IMR-90 (cell line): Measurements from ENCODE around the gene MEF2D. TPM values are rescaled to one million over a fixed set of nuclear protein-coding genes. Genes with fewer than 3 reads are reported as not detected.

Experiments used
- ATAC-seq: fragments of 200-7000 bp; cut with Tn5 transposase; 2 replicates; pipeline ENCODE4 v1.9.1; 2020; ENCODE audit warnings: low read depth, mild to moderate bottlenecking, moderate library complexity
- BruUV-seq: library from RNA; stranded (reverse); fragments of 400-500 nt; replicated peaks from 2 replicates; lab custom pipeline; 2021; lab: Mats Ljungman, UMichigan
- CTCF ChIA-PET: fragments of 300-600 bp; formaldehyde crosslinking; extraction: SDS; loops from one replicate; lab custom pipeline; 2021; ENCODE audit warnings: antibody characterized with exemption; lab: Yijun Ruan, JAX
- POLR2A ChIA-PET: fragments of 300-600 bp; sonication (Branson Sonifier 250); formaldehyde crosslinking; loops from one replicate; lab custom pipeline; 2022; ENCODE audit warnings: antibody characterized with exemption; ENCODE audit not compliant: unreplicated experiment; lab: Charles Lee
- DNase-seq: peaks from one replicate; pipeline ENCODE4 v3.0.0; 2013
- H2AFZ ChIP-seq: replicated peaks from 2 replicates; pipeline ENCODE3; 2013; ENCODE audit warnings: low read length, mild to moderate bottlenecking; ENCODE audit not compliant: poor library complexity
- H2AK5ac ChIP-seq: 2 replicates; pipeline ENCODE4 v1.6.1; 2013; ENCODE audit warnings: low read depth, low read length, inconsistent platforms
- H2AK9ac ChIP-seq: replicated peaks from 2 replicates; pipeline ENCODE3; 2013; ENCODE audit warnings: mild to moderate bottlenecking, low read depth, low read length, moderate library complexity; ENCODE audit not compliant: poor library complexity
- H2BK120ac ChIP-seq: 2 replicates; pipeline ENCODE4 v1.6.1; 2013; ENCODE audit warnings: low read depth, low read length, inconsistent platforms
- H2BK15ac ChIP-seq: 3 replicates; pipeline ENCODE4 v1.6.1; 2013; ENCODE audit warnings: low read depth, low read length, inconsistent platforms
- H2BK20ac ChIP-seq: 2 replicates; pipeline ENCODE4 v1.6.1; 2013; ENCODE audit warnings: low read depth, mild to moderate bottlenecking, inconsistent platforms, low read length, moderate library complexity
- H2BK5ac ChIP-seq: 2 replicates; pipeline ENCODE4 v1.6.1; 2013; ENCODE audit warnings: mild to moderate bottlenecking, low read depth, low read length, inconsistent platforms; ENCODE audit not compliant: poor library complexity, severe bottlenecking
- H3K14ac ChIP-seq: replicated peaks from 2 replicates; pipeline ENCODE4 v1.6.1; 2013; ENCODE audit warnings: low read depth, low read length, inconsistent platforms
- H3K18ac ChIP-seq: 2 replicates; pipeline ENCODE4 v1.6.1; 2013; ENCODE audit warnings: low read depth, low read length, control low read depth
- H3K23ac ChIP-seq: 2 replicates; pipeline ENCODE4 v1.6.1; 2013; ENCODE audit warnings: low read depth, low read length, inconsistent platforms
- H3K27ac ChIP-seq: 2 replicates; pipeline ENCODE4 v1.5.1; 2013; ENCODE audit warnings: mild to moderate bottlenecking, control low read depth, low read length; ENCODE audit not compliant: insufficient read depth
- H3K27me3 ChIP-seq: 2 replicates; pipeline ENCODE4 v1.6.1; 2013; ENCODE audit warnings: low read length; ENCODE audit not compliant: control insufficient read depth, insufficient read depth
- H3K36me3 ChIP-seq: 2 replicates; pipeline ENCODE4 v1.6.1; 2013; ENCODE audit warnings: low read length, mixed read lengths; ENCODE audit not compliant: control insufficient read depth, insufficient read depth
- H3K4ac ChIP-seq: 2 replicates; pipeline ENCODE4 v1.6.1; 2013; ENCODE audit warnings: low read depth, low read length, inconsistent platforms
- H3K4me1 ChIP-seq: 2 replicates; pipeline ENCODE4 v1.6.1; 2013; ENCODE audit warnings: low read length, mixed read lengths; ENCODE audit not compliant: control insufficient read depth, insufficient read depth
- H3K4me2 ChIP-seq: 2 replicates; pipeline ENCODE4 v1.6.1; 2013; ENCODE audit warnings: low read depth, mild to moderate bottlenecking, control low read depth, low read length, moderate library complexity
- H3K4me3 ChIP-seq: 2 replicates; pipeline ENCODE4 v1.5.1; 2013; ENCODE audit warnings: low read depth, mild to moderate bottlenecking, control low read depth, low read length, moderate library complexity; ENCODE audit not compliant: insufficient read depth
- H3K56ac ChIP-seq: 2 replicates; pipeline ENCODE4 v1.6.1; 2013; ENCODE audit warnings: low read length, inconsistent platforms; ENCODE audit not compliant: insufficient read depth; ENCODE audit errors: extremely low read depth
- H3K79me1 ChIP-seq, 2 experiments: 2 replicates each; pipeline ENCODE4 v1.6.1; 2013; ENCODE audit warnings: low read length in 2 of 2, inconsistent platforms in 1 of 2, low read depth in 1 of 2
- H3K9ac ChIP-seq: 2 replicates; pipeline ENCODE4 v1.6.1; 2013; ENCODE audit warnings: low read depth, low read length, control low read depth
- H3K9me1 ChIP-seq: 2 replicates; pipeline ENCODE4 v1.6.1; 2013; ENCODE audit warnings: low read length, inconsistent platforms; ENCODE audit not compliant: insufficient read depth
- H3K9me3 ChIP-seq: 2 replicates; pipeline ENCODE4 v1.6.1; 2013; ENCODE audit warnings: low read length; ENCODE audit not compliant: control insufficient read depth, insufficient read depth
- H4K20me1 ChIP-seq: 2 replicates; pipeline ENCODE4 v1.6.1; 2013; ENCODE audit warnings: low read length, inconsistent platforms; ENCODE audit not compliant: insufficient read depth
- H4K5ac ChIP-seq: 2 replicates; pipeline ENCODE4 v1.6.1; 2013; ENCODE audit warnings: mild to moderate bottlenecking, low read depth, low read length, control low read depth
- H4K8ac ChIP-seq, 2 experiments: 2 replicates each; pipeline ENCODE4 v1.6.1; 2013; ENCODE audit warnings: low read depth in 2 of 2, low read length in 2 of 2, control low read depth in 1 of 2, inconsistent platforms in 1 of 2
- H4K91ac ChIP-seq: 2 replicates; pipeline ENCODE4 v1.6.1; 2013; ENCODE audit warnings: low read depth, low read length, inconsistent platforms; ENCODE audit not compliant: insufficient read depth
- BHLHE40 ChIP-seq: fragments of 150-350 bp; IDR thresholded peaks from 2 replicates; pipeline ENCODE4 v1.6.1; 2016; ENCODE audit warnings: mild to moderate bottlenecking, low read depth, low read length
- CEBPB ChIP-seq: IDR thresholded peaks from 2 replicates; pipeline ENCODE4 v1.6.1; 2012; ENCODE audit warnings: low read depth, low read length, improper control_type of control experiment
- CHD1 ChIP-seq: IDR thresholded peaks from 2 replicates; pipeline ENCODE4 v1.6.1; 2012; ENCODE audit warnings: low read depth, low read length, improper control_type of control experiment
- FOS ChIP-seq: fragments of 150-350 bp; IDR thresholded peaks from 2 replicates; pipeline ENCODE4 v1.6.1; 2016; ENCODE audit warnings: low read depth, low read length
- MAFK ChIP-seq: IDR thresholded peaks from 2 replicates; pipeline ENCODE4 v1.6.1; 2012; ENCODE audit warnings: low read depth, low read length, improper control_type of control experiment
- MAZ ChIP-seq: IDR thresholded peaks from 2 replicates; pipeline ENCODE4 v1.6.1; 2012; ENCODE audit warnings: low read depth, mild to moderate bottlenecking, low read length, improper control_type of control experiment, moderate library complexity, borderline replicate concordance
- MXI1 ChIP-seq: IDR thresholded peaks from 2 replicates; pipeline ENCODE4 v1.6.1; 2012; ENCODE audit warnings: low read depth, mild to moderate bottlenecking, low read length, moderate library complexity, borderline replicate concordance
- NFE2L2 ChIP-seq: fragments of 150-350 bp; IDR thresholded peaks from 2 replicates; pipeline ENCODE4 v1.6.1; 2016; ENCODE audit warnings: low read depth, mild to moderate bottlenecking, low read length
- POLR2A ChIP-seq: IDR thresholded peaks from 2 replicates; pipeline ENCODE4 v1.6.1; 2012; ENCODE audit warnings: mild to moderate bottlenecking, low read depth, low read length
- RAD21 ChIP-seq: IDR thresholded peaks from 2 replicates; pipeline ENCODE4 v1.6.1; 2012; ENCODE audit warnings: low read length, improper control_type of control experiment
- RCOR1 ChIP-seq: IDR thresholded peaks from 2 replicates; pipeline ENCODE4 v1.6.1; 2012; ENCODE audit warnings: mild to moderate bottlenecking, low read length, improper control_type of control experiment; ENCODE audit not compliant: insufficient replicate concordance
- RFX5 ChIP-seq: IDR thresholded peaks from 2 replicates; pipeline ENCODE4 v1.8.0; 2012; ENCODE audit warnings: low read depth, mild to moderate bottlenecking, low read length, moderate library complexity
- SMC3 ChIP-seq: fragments of 150-350 bp; IDR thresholded peaks from 2 replicates; pipeline ENCODE4 v1.6.1; 2016; ENCODE audit warnings: low read depth, mild to moderate bottlenecking, antibody characterized with exemption, low read length, moderate library complexity
- WGBS, 2 experiments: methylation state at CpG; one replicate each; pipeline versions ENCODE4 v1.1.5 to v1.1.7; 2013; ENCODE audit warnings: missing lambda C conversion rate in 2 of 2; ENCODE audit not compliant: insufficient read length in 1 of 2; ENCODE audit errors: extremely low coverage in 2 of 2; 5-methylcytosine and 5-hydroxymethylcytosine counted together
- dilution Hi-C: fragments of 300-500 bp; cut with HindIII; formaldehyde crosslinking; loops from one replicate; pipeline ENCODE4 v1.14.3; 2018; ENCODE audit warnings: low sequenced_read_pairs; ENCODE audit not compliant: unreplicated experiment
- in situ Hi-C: fragments of 300-500 bp; cut with MboI; formaldehyde crosslinking; loops from 3 replicates; pipeline ENCODE4 v1.14.3; 2019; ENCODE audit warnings: low sequenced_read_pairs, inconsistent platforms, mixed read lengths
- intact Hi-C: fragments of 100-400 bp; cut with micrococcal nuclease; formaldehyde crosslinking; loops from 2 replicates; pipeline ENCODE4 v1.10.0; 2022
- polyA plus RNA-seq, 3 experiments: library from polyadenylated mRNA; depleted of rRNA; stranded (reverse); fragments of >200 nt; gene quantifications; 2 replicates each; pipeline ENCODE4 v1.2.3, GENCODE V29; 2012; ENCODE audit warnings: low replicate concordance in 1 of 3
- total RNA-seq: library from RNA; depleted of rRNA; stranded (reverse); fragments of >200 nt; gene quantifications from 2 replicates; pipeline ENCODE4 v1.2.3, GENCODE V29; 2012
- TF ChIP-seq, protein P1 (sequence below): fragments of 150-350 bp; IDR thresholded peaks from 2 replicates; pipeline ENCODE4 v1.6.1; 2016; ENCODE audit warnings: low read depth, mild to moderate bottlenecking, low read length, moderate library complexity, borderline replicate concordance
- TF ChIP-seq, protein P2 (sequence below): fragments of 150-350 bp; IDR thresholded peaks from 2 replicates; pipeline ENCODE4 v1.6.1; 2017; ENCODE audit warnings: mild to moderate bottlenecking, antibody characterized with exemption, low read length, low read depth
- TF ChIP-seq, protein P3 (sequence below): conservative IDR thresholded peaks from 2 replicates; pipeline ENCODE4 v1.5.1; 2012; ENCODE audit warnings: mild to moderate bottlenecking, low read depth, low read length, improper control_type of control experiment

Gene MEF2D
- total and polyA plus RNA-seq, 2 of the 4 experiments (the other 2 are of a cell fraction) = 2.9 to 20.0 TPM

DNA sequence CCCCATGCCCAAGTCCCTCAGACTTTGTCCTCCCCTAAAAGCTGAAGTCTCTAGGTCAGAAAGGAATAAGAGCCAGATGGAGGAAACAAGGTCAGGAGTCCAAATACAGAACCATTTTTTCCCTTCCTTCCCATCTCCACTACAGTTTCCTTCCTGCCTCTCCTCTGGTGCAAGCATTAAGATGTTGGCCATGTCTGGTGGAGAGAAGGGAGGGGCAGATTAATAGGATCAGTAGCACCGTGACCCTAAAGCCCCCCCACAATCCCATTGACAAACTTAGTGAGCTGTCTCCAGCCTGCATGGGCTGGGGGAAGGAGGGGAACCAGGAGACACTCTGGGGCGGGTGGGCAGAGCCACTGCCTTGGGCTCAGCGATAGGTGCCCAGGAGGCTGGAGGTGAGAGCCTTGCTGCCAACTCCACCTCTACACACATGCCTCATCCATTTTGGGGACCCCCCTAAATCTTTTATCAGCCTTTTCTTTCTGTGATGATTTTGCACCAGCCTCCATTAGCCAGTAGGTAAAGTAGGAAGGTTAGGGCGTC lies 71.8 kb downstream of the MEF2D start:
- no TSS peak for BruUV-seq
- H2AK5ac ChIP-seq = no peak overlapping the region
- CTCF ChIA-PET = no interaction called here
- TF ChIP-seq MXI1 = no peak
- TF ChIP-seq RFX5 = no peak
- TF ChIP-seq, protein P1, sequence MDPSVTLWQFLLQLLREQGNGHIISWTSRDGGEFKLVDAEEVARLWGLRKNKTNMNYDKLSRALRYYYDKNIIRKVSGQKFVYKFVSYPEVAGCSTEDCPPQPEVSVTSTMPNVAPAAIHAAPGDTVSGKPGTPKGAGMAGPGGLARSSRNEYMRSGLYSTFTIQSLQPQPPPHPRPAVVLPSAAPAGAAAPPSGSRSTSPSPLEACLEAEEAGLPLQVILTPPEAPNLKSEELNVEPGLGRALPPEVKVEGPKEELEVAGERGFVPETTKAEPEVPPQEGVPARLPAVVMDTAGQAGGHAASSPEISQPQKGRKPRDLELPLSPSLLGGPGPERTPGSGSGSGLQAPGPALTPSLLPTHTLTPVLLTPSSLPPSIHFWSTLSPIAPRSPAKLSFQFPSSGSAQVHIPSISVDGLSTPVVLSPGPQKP = no peak
- no peak for TF ChIP-seq SMC3
- no peak for TF ChIP-seq POLR2A
- no peak for TF ChIP-seq RCOR1
- TF ChIP-seq RAD21 = no peak
- TF ChIP-seq BHLHE40 = no peak
- no peak for TF ChIP-seq CHD1
- TF ChIP-seq MAZ = no peak
- TF ChIP-seq, protein P2, sequence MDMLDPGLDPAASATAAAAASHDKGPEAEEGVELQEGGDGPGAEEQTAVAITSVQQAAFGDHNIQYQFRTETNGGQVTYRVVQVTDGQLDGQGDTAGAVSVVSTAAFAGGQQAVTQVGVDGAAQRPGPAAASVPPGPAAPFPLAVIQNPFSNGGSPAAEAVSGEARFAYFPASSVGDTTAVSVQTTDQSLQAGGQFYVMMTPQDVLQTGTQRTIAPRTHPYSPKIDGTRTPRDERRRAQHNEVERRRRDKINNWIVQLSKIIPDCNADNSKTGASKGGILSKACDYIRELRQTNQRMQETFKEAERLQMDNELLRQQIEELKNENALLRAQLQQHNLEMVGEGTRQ = no peak
- TF ChIP-seq, protein P3, sequence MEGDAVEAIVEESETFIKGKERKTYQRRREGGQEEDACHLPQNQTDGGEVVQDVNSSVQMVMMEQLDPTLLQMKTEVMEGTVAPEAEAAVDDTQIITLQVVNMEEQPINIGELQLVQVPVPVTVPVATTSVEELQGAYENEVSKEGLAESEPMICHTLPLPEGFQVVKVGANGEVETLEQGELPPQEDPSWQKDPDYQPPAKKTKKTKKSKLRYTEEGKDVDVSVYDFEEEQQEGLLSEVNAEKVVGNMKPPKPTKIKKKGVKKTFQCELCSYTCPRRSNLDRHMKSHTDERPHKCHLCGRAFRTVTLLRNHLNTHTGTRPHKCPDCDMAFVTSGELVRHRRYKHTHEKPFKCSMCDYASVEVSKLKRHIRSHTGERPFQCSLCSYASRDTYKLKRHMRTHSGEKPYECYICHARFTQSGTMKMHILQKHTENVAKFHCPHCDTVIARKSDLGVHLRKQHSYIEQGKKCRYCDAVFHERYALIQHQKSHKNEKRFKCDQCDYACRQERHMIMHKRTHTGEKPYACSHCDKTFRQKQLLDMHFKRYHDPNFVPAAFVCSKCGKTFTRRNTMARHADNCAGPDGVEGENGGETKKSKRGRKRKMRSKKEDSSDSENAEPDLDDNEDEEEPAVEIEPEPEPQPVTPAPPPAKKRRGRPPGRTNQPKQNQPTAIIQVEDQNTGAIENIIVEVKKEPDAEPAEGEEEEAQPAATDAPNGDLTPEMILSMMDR = no peak
- no peak for TF ChIP-seq FOS
- TF ChIP-seq MAFK = no peak
- TF ChIP-seq CEBPB = no peak
- no peak for TF ChIP-seq NFE2L2
- H3K56ac ChIP-seq = no peak overlapping the region
- POLR2A ChIA-PET = no interaction called here
- no peak overlapping the region for H4K91ac ChIP-seq
- no peak overlapping the region for H3K14ac ChIP-seq
- no peak overlapping the region for H2AK9ac ChIP-seq
- peaks cover 91% of the 10 kb centered on the region for H3K27me3 ChIP-seq
- H2AFZ ChIP-seq = no peak overlapping the region
- no peak overlapping the region for H3K27ac ChIP-seq
- H2BK20ac ChIP-seq = no peak overlapping the region
- in situ Hi-C loops (no loop called here), intact Hi-C loops (no loop called here), dilution Hi-C loops (no loop called here)
- no peaks in the 10 kb centered on the region for H3K79me1 ChIP-seq
- no peaks in the 10 kb centered on the region for H3K4me1 ChIP-seq
- H4K5ac ChIP-seq = no peak overlapping the region
- ATAC-seq = no peak
- H4K20me1 ChIP-seq = no peaks in the 10 kb centered on the region
- H2BK15ac ChIP-seq = no peak overlapping the region
- H3K4me2 ChIP-seq = no peak overlapping the region
- no peak overlapping the region for H3K18ac ChIP-seq
- H3K4me3 ChIP-seq = no peak overlapping the region
- H3K9me1 ChIP-seq = no peaks in the 10 kb centered on the region
- no peak overlapping the region for H3K4ac ChIP-seq
- DNase-seq = no peak
- H3K36me3 ChIP-seq = no peaks in the 10 kb centered on the region
- H4K8ac ChIP-seq = no peak overlapping the region
- no peak overlapping the region for H3K9ac ChIP-seq
- H3K9me3 ChIP-seq = no peaks in the 10 kb centered on the region; the same call in none of the 2 replicates
- H3K23ac ChIP-seq = no peak overlapping the region
- WGBS, 2 experiments = no CpG with 5 or more reads among the region's 4 CpGs
- no peak overlapping the region for H2BK120ac ChIP-seq
- no peak overlapping the region for H2BK5ac ChIP-seq
